TTC549 (cell line): Measurements from ENCODE around the gene SEMA3F.
"Not testable (repeated sequence)": the region's sequence is repeated elsewhere in the genome, so short reads cannot be mapped to it uniquely, and the experiment has no call there.

Source experiments
- FAIRE-seq: peaks from 2 replicates; lab custom pipeline; 2012; peaks lifted over from hg19 to GRCh38; lab: Jason Lieb, UNC

Gene SEMA3F

GRCh38 chr3:50211930-50212329 is 56.8 kb downstream of the SEMA3F start:
- FAIRE-seq: no peak

DNA sequence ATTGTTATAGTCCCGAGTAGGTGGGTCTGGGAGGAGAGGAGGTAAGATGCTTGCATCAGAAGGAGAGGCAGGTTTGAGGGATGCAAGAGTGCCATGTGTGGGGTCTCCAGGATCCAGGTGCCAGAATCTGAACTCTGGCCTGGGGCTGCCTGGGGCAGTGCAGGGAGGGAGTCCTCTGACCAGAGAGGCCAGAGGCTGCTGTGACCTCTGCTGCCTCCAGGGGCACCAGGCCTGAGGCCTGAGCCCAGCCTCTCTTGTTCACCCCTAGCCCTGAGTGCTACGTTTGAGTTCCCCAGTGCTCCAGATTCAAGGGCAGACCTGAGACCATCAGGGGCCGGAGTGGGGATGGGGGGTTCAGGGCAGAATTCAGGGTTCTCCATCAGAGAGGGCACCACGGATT is 57.4 kb downstream of the SEMA3F start:
- no peak for FAIRE-seq

- FAIRE-seq: no peak
Observed at GRCh38 chr3:50212971-50213370, 57.8 kb downstream of the SEMA3F start.

- FAIRE-seq: no peak
Observed at GRCh38 chr3:50213373-50213772, 58.2 kb downstream of the SEMA3F start.

DNA sequence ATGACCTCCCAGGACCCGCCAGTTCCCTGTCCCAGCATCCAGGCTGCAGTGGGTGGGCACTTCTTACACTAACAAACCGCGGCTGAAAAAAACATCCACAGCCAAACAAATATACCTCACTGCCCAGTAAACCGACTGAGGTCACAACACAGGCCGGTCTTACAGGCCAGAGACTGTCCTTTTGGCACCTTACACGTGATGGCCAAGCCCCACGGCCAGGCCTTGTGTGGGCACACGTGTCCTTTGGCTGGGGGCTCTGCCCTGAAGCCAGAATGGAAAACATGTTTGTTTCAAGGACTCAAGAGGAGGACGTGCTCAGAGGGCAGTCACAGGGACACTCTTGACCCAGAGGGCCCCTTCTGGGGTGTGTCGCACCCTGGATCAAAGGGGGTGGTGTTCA is 59.7 kb downstream of the SEMA3F start:
- FAIRE-seq: no peak

GRCh38 chr3:50215529-50215928 is 60.4 kb downstream of the SEMA3F start:
- no peak for FAIRE-seq

DNA sequence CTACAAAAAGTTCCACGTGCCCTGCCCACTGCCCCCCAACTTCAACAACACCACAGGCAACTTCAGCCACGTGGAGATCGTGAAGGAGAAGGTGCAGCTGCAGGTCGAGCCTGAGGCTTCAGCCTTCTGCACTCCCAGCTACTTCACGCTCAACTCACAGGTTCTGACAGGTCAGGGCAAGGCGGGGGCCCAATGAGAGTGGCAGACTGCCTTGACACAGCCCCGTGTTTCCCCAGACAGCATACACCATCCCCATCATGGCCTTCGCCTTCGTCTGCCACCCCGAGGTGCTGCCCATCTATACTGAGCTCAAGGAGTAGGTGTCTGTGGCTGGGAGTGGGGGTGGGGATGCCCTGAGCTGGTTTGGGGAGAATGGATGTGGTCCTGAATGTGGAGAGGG is 62.6 kb downstream of the SEMA3F start:
- FAIRE-seq: no peak

DNA sequence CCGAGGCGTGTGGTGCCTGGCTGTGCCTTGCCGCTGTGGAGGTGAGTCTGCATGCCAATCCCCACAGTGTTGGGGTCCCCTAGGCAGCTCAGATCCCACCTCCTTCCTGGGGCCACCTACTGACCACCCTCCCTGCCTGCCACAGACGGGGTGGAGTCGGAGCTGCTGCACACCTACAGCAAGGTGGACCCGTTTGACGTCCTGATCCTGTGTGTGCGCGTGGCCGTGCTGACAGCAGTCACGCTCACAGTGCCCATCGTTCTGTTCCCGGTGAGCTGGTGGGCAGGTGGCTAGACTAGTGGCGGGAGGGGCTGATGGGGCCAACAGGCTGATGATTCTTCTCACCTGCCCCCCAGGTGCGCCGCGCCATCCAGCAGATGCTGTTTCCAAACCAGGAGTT is 63.3 kb downstream of the SEMA3F start:
- FAIRE-seq: no peak

GRCh38 chr3:50219285-50219684 is 64.2 kb downstream of the SEMA3F start:
- no peak for FAIRE-seq

- no peak for FAIRE-seq
Observed at GRCh38 chr3:50220109-50220508, 65.0 kb downstream of the SEMA3F start.

DNA sequence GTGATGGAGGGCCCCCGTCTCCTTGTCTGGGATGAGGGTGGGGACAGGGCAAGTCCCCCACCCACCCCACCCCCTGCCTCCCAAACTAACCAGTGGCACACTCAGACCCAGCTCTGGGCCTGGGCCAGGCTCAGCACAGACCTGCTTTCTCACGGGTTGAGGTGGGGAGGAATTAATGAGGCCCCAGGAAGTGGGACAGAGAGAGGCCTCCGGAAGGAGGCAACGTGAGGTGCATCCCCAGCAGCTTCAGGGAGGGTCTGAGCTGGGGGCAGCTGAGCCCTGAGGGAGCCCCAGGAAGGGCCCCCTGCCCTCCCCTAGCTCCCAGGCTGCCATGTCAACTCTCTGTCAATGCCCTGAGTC is 65.9 kb downstream of the SEMA3F start:
- no peak for FAIRE-seq

DNA sequence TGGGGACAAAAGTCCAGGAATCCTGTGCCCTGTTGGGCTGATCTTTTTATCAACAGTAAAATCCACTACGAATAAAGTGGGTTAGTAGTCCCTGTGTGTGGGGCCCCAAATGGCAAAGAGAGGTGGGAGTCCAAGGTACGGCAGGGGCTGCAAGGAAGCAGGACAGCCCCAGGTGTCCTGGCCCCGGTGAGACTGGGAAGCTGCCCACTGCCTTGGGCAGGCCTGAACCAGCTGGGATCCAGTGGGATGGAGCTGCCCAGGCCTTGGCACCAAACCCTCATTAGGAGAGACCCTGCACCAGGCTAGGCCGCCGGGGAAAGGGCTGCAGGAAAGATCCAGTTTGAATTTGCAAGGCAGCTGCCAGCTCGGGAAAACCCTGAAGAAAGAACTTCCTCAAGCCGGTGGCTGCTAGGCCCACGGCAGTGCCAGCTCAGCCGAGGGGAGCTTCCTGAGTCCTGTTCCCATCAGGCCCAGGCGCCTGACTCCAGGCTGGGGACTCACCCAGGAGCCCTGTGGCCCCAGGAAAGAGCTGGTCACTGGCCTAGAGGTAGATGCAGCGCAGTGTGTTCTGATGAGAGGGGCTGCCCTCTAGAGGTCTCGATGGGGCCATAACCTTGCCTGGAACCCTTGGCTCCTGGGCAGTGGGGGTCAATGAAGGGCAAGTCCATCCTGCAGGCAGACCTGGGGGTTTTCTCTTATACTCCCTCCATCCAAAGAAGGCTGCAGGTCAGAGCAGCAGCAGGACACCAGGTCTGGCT is 66.5 kb downstream of the SEMA3F start:
- FAIRE-seq: no peak

DNA sequence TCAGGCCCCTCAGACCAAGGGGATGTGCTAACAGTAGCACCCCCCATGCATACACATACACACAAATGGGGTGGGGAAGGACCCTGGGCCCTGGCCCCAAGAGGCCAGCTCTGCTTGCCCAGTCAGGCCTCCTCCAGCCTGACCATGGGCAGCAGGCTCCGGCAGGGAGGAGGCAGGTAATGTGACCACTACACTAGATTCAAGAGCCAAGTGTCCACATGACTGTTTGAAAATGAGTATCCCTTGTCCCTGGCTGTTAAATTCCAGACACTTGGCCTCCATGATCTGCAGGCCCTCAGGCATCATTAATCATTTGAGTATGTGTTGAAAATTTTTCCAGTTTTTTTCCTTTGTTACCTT is 67.0 kb downstream of the SEMA3F start:
- no peak for FAIRE-seq

GRCh38 chr3:50224639-50225038 is 69.5 kb downstream of the SEMA3F start:
- FAIRE-seq: no peak

GRCh38 chr3:50226888-50227389 is 71.8 kb downstream of the SEMA3F start:
- FAIRE-seq: no peak

- no peak for FAIRE-seq
Observed at GRCh38 chr3:50227390-50228183, 72.5 kb downstream of the SEMA3F start.

DNA sequence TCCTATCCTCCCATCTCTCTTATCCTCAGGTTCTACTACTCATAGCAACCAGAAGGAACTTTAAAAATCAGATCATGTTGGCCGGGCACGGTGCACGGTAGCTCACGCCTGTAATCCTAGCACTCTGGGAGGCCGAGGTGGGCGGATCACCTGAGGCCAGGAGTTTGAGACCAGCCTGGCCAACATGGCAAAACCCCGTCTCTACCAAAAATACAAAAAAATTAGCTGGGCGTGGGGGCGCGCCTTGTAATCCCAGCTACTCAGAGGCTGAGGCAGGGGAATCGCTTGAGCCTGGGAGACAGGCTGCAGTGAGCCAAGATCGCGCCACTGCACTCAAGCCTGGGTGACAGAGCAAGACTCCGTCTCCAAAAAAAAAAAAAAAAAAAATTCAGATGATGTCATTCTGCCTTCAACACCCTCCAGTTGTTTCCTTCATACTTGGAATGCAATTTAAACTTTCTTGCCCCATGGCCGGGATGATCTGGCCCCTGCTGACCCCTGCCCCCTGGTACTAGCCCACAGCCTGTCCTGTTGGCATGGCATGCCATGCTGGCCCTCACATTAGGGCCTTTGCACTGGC is 73.2 kb downstream of the SEMA3F start:
- FAIRE-seq: not testable (repeated sequence)

GRCh38 chr3:50229490-50229889 is 74.4 kb downstream of the SEMA3F start:
- FAIRE-seq: no peak

DNA sequence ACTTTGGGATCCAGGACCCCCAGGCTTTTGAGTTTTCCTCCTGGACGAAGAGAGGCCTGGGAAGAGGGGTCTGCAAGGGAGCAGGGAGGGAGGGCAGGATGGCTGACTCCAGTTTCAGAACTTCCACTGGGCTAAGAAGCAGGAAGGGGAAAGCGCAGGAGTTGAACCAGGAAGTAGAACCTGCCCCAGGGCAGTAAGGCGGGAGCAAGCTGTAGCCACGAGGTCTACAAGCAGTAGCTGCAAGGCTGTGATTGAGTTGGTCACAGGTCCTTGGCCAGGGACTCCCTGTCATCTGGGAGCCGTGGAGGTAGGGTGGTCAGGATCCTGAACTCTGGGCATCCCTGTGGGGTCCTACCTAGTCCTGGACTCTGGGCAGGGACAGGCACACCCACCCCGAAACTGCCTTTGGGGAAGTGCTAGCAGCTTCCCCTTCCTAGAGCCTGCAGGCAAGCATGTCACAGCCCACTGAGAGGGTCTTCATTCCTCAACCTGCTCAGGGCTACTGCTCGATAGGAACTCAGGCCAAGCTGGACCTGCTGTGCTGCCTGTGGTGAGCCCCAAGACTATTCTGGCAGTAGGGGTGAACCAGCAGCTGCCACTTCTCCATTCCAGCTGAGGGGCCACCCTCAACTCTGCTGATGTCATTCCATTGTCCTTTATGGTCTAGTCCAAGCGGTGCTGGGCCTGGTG is 75.1 kb downstream of the SEMA3F start:
- no peak for FAIRE-seq

GRCh38 chr3:50230794-50231125 is 75.6 kb downstream of the SEMA3F start:
- FAIRE-seq: no peak

- FAIRE-seq: no peak
Observed at GRCh38 chr3:50231581-50231980, 76.5 kb downstream of the SEMA3F start.

GRCh38 chr3:50232303-50232702 is 77.2 kb downstream of the SEMA3F start:
- no peak for FAIRE-seq

- FAIRE-seq: no peak
Observed at GRCh38 chr3:50233176-50233575, 78.1 kb downstream of the SEMA3F start.
